Breast epithelium (tissue), 4 donors: Measurements from ENCODE around the gene JMJD8. TPM values are rescaled to one million over a fixed set of nuclear protein-coding genes. Genes with fewer than 3 reads are reported as not detected.

Source experiments
- DNase-seq, 2 donors: peaks; one replicate each; pipeline ENCODE4 v3.0.0-alpha.2; 2019; ENCODE audit warnings: low spot score in 2 of 2
- H3K27ac ChIP-seq, 2 donors: fragments of 200-600 bp; sonication (generic) in 1 of 2; one replicate each; pipeline ENCODE4 v1.5.1; 2016 to 2019; ENCODE audit warnings: mild to moderate bottlenecking in 1 of 2
- H3K27me3 ChIP-seq, 2 donors: fragments of 200-600 bp; sonication (generic) in 1 of 2; one replicate each; pipeline versions ENCODE4 v1.5.1 to v1.6.0; 2017 to 2019; ENCODE audit warnings: control low read depth in 1 of 2, mild to moderate bottlenecking in 1 of 2
- H3K36me3 ChIP-seq: fragments of 200-600 bp; one replicate; pipeline ENCODE4 v1.5.1; 2019
- H3K4me1 ChIP-seq, 2 donors: fragments of 200-600 bp; sonication (generic); one replicate each; pipeline ENCODE4 v1.5.1; 2016 to 2019; ENCODE audit warnings: control low read depth in 1 of 2
- H3K4me3 ChIP-seq, 3 donors: fragments of 200-600 bp; sonication (generic); 1 replicate in 2 of 3; 2 replicates in 1 of 3; pipeline ENCODE4 v1.5.1; 2016 to 2019; ENCODE audit warnings: mild to moderate bottlenecking in 3 of 3, moderate library complexity in 2 of 3
- H3K9me3 ChIP-seq, 2 donors: fragments of 200-600 bp; sonication (generic) in 1 of 2; one replicate each; pipeline ENCODE4 v1.5.1; 2016 to 2019; ENCODE audit warnings: control low read depth in 1 of 2
- CTCF ChIP-seq, 3 donors: fragments of 450-650 bp; IDR thresholded peaks; one replicate each; pipeline ENCODE4 v1.5.1; 2016 to 2017; ENCODE audit warnings: antibody characterized with exemption in 3 of 3, mild to moderate bottlenecking in 3 of 3, moderate library complexity in 3 of 3
- POLR2A ChIP-seq: fragments of 450-650 bp; IDR thresholded peaks from one replicate; pipeline ENCODE4 v1.6.1; 2016; ENCODE audit warnings: antibody characterized with exemption, mild to moderate bottlenecking, moderate library complexity
- POLR2AphosphoS5 ChIP-seq, 3 donors: sonication (generic); formaldehyde crosslinking; IDR thresholded peaks; one replicate each; pipeline ENCODE4 v1.6.1; 2017; ENCODE audit warnings: antibody characterized with exemption in 3 of 3
- intact Hi-C: fragments of 100-400 bp; cut with DNase I; formaldehyde crosslinking; loops from one replicate; pipeline ENCODE4 v1.15.1; 2023; ENCODE audit warnings: low total_unique reads
- total RNA-seq, 3 donors: library from RNA; depleted of rRNA; stranded (reverse); fragments of >200 nt; gene quantifications; one replicate each; pipeline ENCODE4 v1.1.0, GENCODE V29; 2016

JMJD8 gene
- total RNA-seq, 3 donors from 2014 or later, result 67.2 to 83.4 (median 67.5) TPM

GRCh38 chr16:711084-711483 is 26.9 kb upstream of the JMJD8 start:
- TF ChIP-seq POLR2AphosphoS5 (IDR thresholded peaks at IDR 0.05), result no peak
- no peak for TF ChIP-seq POLR2A
- no peak for TF ChIP-seq CTCF (IDR thresholded peaks at IDR 0.05)
- H3K4me1 ChIP-seq, result peaks cover 0 to 9% of the 10 kb centered on the region in 2 donors
- intact Hi-C loops, result no loop called here
- no peak for DNase-seq
- no peaks in the 10 kb centered on the region for H3K36me3 ChIP-seq
- no peaks in the 10 kb centered on the region for H3K9me3 ChIP-seq
- H3K27ac ChIP-seq, result no peak overlapping the region
- H3K27me3 ChIP-seq, result peaks cover 13 to 60% of the 10 kb centered on the region in 2 donors
- no peak overlapping the region for H3K4me3 ChIP-seq

DNA sequence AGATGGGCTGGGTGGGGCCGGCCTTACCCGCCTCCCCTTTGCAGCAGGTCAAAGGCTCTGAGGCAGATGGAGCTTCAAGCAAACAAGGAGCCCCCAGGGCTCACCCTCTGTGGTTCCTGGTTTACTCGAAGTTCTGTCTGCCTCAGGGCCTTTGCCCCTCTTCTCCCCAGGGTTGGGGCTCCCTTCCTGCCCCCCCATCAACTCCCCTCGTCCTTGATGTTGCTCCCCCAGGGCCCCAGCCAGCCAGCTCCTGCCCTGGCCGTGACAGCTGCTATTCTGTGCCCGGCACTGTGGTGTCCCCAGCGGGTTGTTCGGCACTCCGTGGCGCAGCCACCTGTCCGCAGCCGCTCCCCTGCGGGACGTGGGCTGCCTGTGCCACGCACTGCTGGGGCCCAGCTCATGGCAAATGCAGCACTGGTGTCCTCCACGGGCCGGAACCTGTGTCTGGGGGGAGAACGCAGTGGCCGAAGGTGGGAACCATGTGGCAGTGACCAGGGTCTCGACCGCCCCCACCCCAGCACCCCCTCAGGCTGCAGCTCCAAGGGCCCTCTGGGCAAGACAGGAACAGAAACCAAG is 26.5 kb upstream of the JMJD8 start:
- intact Hi-C loops, result no loop called here
- H3K4me1 ChIP-seq, result peaks cover 0 to 6% of the 10 kb centered on the region in 2 donors
- peaks cover 13 to 62% of the 10 kb centered on the region in 2 donors for H3K27me3 ChIP-seq

GRCh38 chr16:709566-710499 is 25.7 kb upstream of the JMJD8 start:
- intact Hi-C loops, result no loop called here

More for the DNA sequence above, 26.5 kb upstream of the JMJD8 start:
- TF ChIP-seq POLR2AphosphoS5 (IDR thresholded peaks at IDR 0.05), result no peak
- no peak for TF ChIP-seq POLR2A
- no peak for TF ChIP-seq CTCF (IDR thresholded peaks at IDR 0.05)
- Histone ChIP-seq H3K9me3 (no peaks in the 10 kb centered on the region), H3K36me3 (no peaks in the 10 kb centered on the region), H3K27ac (no peak overlapping the region), H3K4me3 (no peak overlapping the region)
- DNase-seq, result no peak

GRCh38 chr16:708959-709358 is 24.8 kb upstream of the JMJD8 start:
- no peak overlapping the region for H3K4me3 ChIP-seq
- intact Hi-C loops, result no loop called here
- H3K27me3 ChIP-seq, result peaks cover 24 to 76% of the 10 kb centered on the region in 2 donors
- TF ChIP-seq CTCF (IDR thresholded peaks at IDR 0.05), result no peak
- TF ChIP-seq POLR2A, result no peak
- TF ChIP-seq POLR2AphosphoS5 (IDR thresholded peaks at IDR 0.05), result no peak
- no peaks in the 10 kb centered on the region for H3K36me3 ChIP-seq
- no peaks in the 10 kb centered on the region for H3K9me3 ChIP-seq
- H3K4me1 ChIP-seq, result peaks cover 0 to 6% of the 10 kb centered on the region in 2 donors
- no peak overlapping the region for H3K27ac ChIP-seq
- DNase-seq, result no peak

More at GRCh38 chr16:709566-710499, 25.7 kb upstream of the JMJD8 start:
- no peak overlapping the region for H3K4me3 ChIP-seq
- DNase-seq, result no peak
- peaks cover 0 to 6% of the 10 kb centered on the region in 2 donors for H3K4me1 ChIP-seq
- TF ChIP-seq POLR2AphosphoS5 (IDR thresholded peaks at IDR 0.05) (no peak), CTCF (IDR thresholded peaks at IDR 0.05) (no peak), POLR2A (no peak)
- no peaks in the 10 kb centered on the region for H3K36me3 ChIP-seq
- H3K9me3 ChIP-seq, result no peaks in the 10 kb centered on the region
- no peak overlapping the region for H3K27ac ChIP-seq
- peaks cover 18 to 67% of the 10 kb centered on the region in 2 donors for H3K27me3 ChIP-seq

- no peaks in the 10 kb centered on the region for H3K36me3 ChIP-seq
- peaks cover 24 to 86% of the 10 kb centered on the region in 2 donors for H3K27me3 ChIP-seq
- no peak overlapping the region for H3K4me3 ChIP-seq
- intact Hi-C loops, result no loop called here
- DNase-seq, result no peak
- TF ChIP-seq CTCF (IDR thresholded peaks at IDR 0.05) (no peak), POLR2AphosphoS5 (IDR thresholded peaks at IDR 0.05) (no peak), POLR2A (no peak)
- no peaks in the 10 kb centered on the region for H3K9me3 ChIP-seq
- H3K27ac ChIP-seq, result no peak overlapping the region
- peaks cover 0 to 6% of the 10 kb centered on the region in 2 donors for H3K4me1 ChIP-seq
Measured at GRCh38 chr16:708019-708418, 23.9 kb upstream of the JMJD8 start.
